K562 (cell line): Measurements from ENCODE around the gene AFDN. TPM values are rescaled to one million over a fixed set of nuclear protein-coding genes. Genes with fewer than 3 reads are reported as not detected.

Source experiments
- ATF1 ChIP-seq, 2 experiments: fragments of 450-650 bp in 1 of 2; IDR thresholded peaks; 2 replicates each; pipeline ENCODE4 v1.6.1; 2016; ENCODE audit warnings: missing compliant biosample characterization in 1 of 2, missing genetic modification characterization in 1 of 2
- CHD1 ChIP-seq: fragments of 200-600 bp; sonication (generic); IDR thresholded peaks from one replicate; pipeline ENCODE4 v1.6.1; 2012; ENCODE audit warnings: mild to moderate bottlenecking, moderate library complexity, low read length, inconsistent platforms
- CHD2 ChIP-seq: IDR thresholded peaks from 2 replicates; pipeline ENCODE4 v1.6.1; 2011; ENCODE audit warnings: low read depth, low read length
- DPF2 ChIP-seq: fragments of 450-650 bp; IDR thresholded peaks from 2 replicates; pipeline ENCODE4 v1.6.1; 2016
- EHMT2 ChIP-seq: fragments of 450-650 bp; IDR thresholded peaks from 2 replicates; pipeline ENCODE4 v1.6.1; 2018; ENCODE audit warnings: antibody characterized with exemption
- ETV5 ChIP-seq: sonication (generic); formaldehyde crosslinking; IDR thresholded peaks from 2 replicates; pipeline ENCODE4 v1.4.0; 2020; ENCODE audit warnings: low read depth, mild to moderate bottlenecking, missing genetic modification reagents
- JUND ChIP-seq, 2 experiments: IDR thresholded peaks; 2 replicates in 1 of 2; 3 replicates in 1 of 2; pipeline ENCODE4 v1.6.1; 2011; ENCODE audit warnings: borderline replicate concordance in 2 of 2, low read depth in 2 of 2, low read length in 2 of 2, improper control_type of control experiment in 1 of 2, missing biosample characterization in 1 of 2, missing genetic modification characterization in 1 of 2, missing genetic modification reagents in 1 of 2
- MAX ChIP-seq: sonication (generic); formaldehyde crosslinking; IDR thresholded peaks from 2 replicates; pipeline ENCODE4 v1.9.0; 2022; ENCODE audit warnings: mild to moderate bottlenecking, missing genetic modification reagents
- MXI1 ChIP-seq: IDR thresholded peaks from 2 replicates; pipeline ENCODE4 v1.6.1; 2011; ENCODE audit warnings: low read depth, mild to moderate bottlenecking, improper control_type of control experiment, low read length
- MYC ChIP-seq, 2 experiments: fragments of 250-450 bp in 1 of 2; sonication (Bioruptor Pico) in 1 of 2; IDR thresholded peaks; 2 replicates each; pipeline versions ENCODE4 v1.5.1 to v1.6.1; 2012 to 2021; ENCODE audit warnings: low read depth in 2 of 2, borderline replicate concordance in 1 of 2, improper control_type of control experiment in 1 of 2, low read length in 1 of 2, mild to moderate bottlenecking in 1 of 2, moderate library complexity in 1 of 2
- NCOA2 ChIP-seq, 2 experiments: fragments of 450-650 bp; IDR thresholded peaks; 2 replicates each; pipeline ENCODE4 v1.6.1; 2018; ENCODE audit warnings: mild to moderate bottlenecking in 2 of 2, moderate library complexity in 1 of 2; ENCODE audit not compliant: partially characterized antibody in 2 of 2
- PHF20 ChIP-seq: fragments of 450-650 bp; IDR thresholded peaks from 2 replicates; pipeline ENCODE4 v1.6.1; 2018; ENCODE audit not compliant: partially characterized antibody
- SLC30A9 ChIP-seq: fragments of 250-450 bp; sonication (Bioruptor Pico); IDR thresholded peaks from 2 replicates; pipeline ENCODE4 v1.8.0; 2022; ENCODE audit warnings: mild to moderate bottlenecking, moderate library complexity
- SMARCA4 ChIP-seq: fragments of 450-650 bp; IDR thresholded peaks from 2 replicates; pipeline ENCODE4 v1.6.1; 2016
- UBTF ChIP-seq, 2 experiments: IDR thresholded peaks; 2 replicates each; pipeline ENCODE4 v1.6.1; 2012; ENCODE audit warnings: improper control_type of control experiment in 2 of 2, low read depth in 2 of 2, low read length in 2 of 2, borderline replicate concordance in 1 of 2
- YY1 ChIP-seq, 3 experiments: IDR thresholded peaks; 2 replicates each; pipeline ENCODE4 v1.6.1; 2011; ENCODE audit warnings: low read length in 2 of 3, mild to moderate bottlenecking in 2 of 3, moderate library complexity in 2 of 3, borderline replicate concordance in 1 of 3, control low read depth in 1 of 3, low read depth in 1 of 3; ENCODE audit not compliant: insufficient read depth in 3 of 3, insufficient replicate concordance in 2 of 3, control insufficient read depth in 1 of 3, insufficient read length in 1 of 3; ENCODE audit errors: extremely low read depth in 1 of 3
- ZNF586 ChIP-seq: fragments of 450-650 bp; formaldehyde crosslinking; conservative IDR thresholded peaks from 2 replicates; pipeline ENCODE4 v1.4.0; 2020; ENCODE audit warnings: mild to moderate bottlenecking, moderate library complexity
- ZNF764 ChIP-seq: fragments of 250-450 bp; sonication (Bioruptor Pico); IDR thresholded peaks from 2 replicates; pipeline ENCODE4 v1.4.0; 2020; ENCODE audit warnings: low read depth, mild to moderate bottlenecking, moderate library complexity
- polyA plus RNA-seq, 8 experiments: library from polyadenylated mRNA; depleted of rRNA in 4 of 8; stranded (reverse) in 5 of 8; unstranded in 3 of 8; fragments of >200 nt; fragmentation: Nextera tagmentation in 2 of 8; fragmentation: Illumina TruSeq in 1 of 8; extraction: Ambion mirVana in 2 of 8; extraction: Trizol in 1 of 8; gene quantifications; 2 replicates each; pipeline versions ENCODE4 v1.2.1 to v1.2.3, GENCODE V29; 2011 to 2014; ENCODE audit warnings: inconsistent platforms in 1 of 8, missing spikeins in 1 of 8
- total RNA-seq, 7 experiments: library from RNA; depleted of rRNA in 6 of 7; stranded (reverse); fragments of >200 nt in 6 of 7; fragmentation: Illumina TruSeq in 2 of 7; extraction: Trizol in 2 of 7; gene quantifications; 2 replicates each; pipeline versions ENCODE4 v1.2.1 to v1.2.3, GENCODE V29; 2011 to 2021; ENCODE audit warnings: low replicate concordance in 1 of 7
- TF ChIP-seq, protein P1 (sequence below): fragments of 250-450 bp; sonication (Bioruptor Pico); IDR thresholded peaks from 2 replicates; pipeline ENCODE4 v1.8.0; 2021; ENCODE audit warnings: moderate library complexity, mild to moderate bottlenecking, inconsistent platforms
- TF ChIP-seq, protein P2 (sequence below): fragments of 250-450 bp; sonication (Bioruptor Pico); IDR thresholded peaks from 2 replicates; pipeline ENCODE4 v1.5.0; 2021

AFDN gene
- total and polyA plus RNA-seq, 9 of the 15 experiments (the other 6 are each of a cell fraction or from before 2014, with no cell fraction given), result 7.2 to 129 (median 105) TPM

DNA sequence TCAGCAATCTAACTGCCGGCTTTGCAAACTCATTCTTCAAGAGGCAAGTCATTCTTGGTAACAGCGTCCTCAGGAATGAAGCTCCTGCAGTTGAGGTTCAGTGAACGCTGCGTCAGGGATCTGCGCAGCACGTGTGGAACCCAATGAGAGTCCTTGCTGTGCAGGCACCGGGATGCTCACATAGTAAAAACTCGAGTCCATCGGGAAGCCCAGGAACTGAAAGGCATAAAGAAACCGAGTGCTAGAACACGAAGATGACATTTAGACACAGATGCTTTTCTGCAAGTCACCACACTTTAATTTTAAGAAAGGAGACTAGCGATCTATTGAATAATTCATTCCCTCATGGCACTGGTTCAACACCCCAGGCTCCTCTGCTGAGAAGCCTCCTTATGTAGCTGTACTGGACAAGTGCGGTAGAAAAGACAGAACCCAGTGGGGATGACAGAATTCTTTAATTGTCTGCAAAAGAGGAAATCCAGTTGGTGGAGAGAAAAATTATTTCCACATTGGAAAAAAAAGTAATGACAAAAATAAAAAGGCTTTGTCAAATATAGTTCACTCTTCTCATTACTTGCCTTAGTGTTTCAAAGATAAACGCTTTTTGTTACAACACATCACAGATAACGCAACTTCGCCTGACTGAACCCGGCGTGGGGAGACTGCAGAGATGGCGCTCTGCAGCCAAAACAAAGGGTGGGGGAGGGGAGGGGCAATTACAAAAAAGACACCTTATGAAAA lies 1.9 kb upstream of the AFDN start (continued):
- TF ChIP-seq CHD1, result no peak
- TF ChIP-seq EHMT2, result 0 out of 2 replicates have a peak, but pooled peaks have one; percentile 15
- TF ChIP-seq SLC30A9 (CRISPR knock-in tag), result no peak
- peak; percentile 36; the same call in 1 of the 2 replicates for TF ChIP-seq SMARCA4
- TF ChIP-seq ETV5 (CRISPR knock-in tag), result 0 out of 2 replicates have a peak, but pooled peaks have one; percentile 33
- TF ChIP-seq DPF2, result peak; percentile 19
- 0 out of 4 replicates have a peak, but pooled peaks of 1 of the 2 experiments have one; percentile 53 for TF ChIP-seq UBTF (IDR thresholded peaks at IDR 0.05; ENCODE audit: borderline replicate concordance in 1 of 2, low read depth in 2 of 2, low read length in 2 of 2)
- no peak for TF ChIP-seq JUND (IDR thresholded peaks at IDR 0.05; ENCODE audit: borderline replicate concordance, low read depth, low read length)
- TF ChIP-seq JUND (tag; IDR thresholded peaks at IDR 0.05; ENCODE audit: borderline replicate concordance, low read depth, low read length), result peak; percentile 30; the same call in 1 of the 3 replicates
- TF ChIP-seq PHF20, result peak; percentile 18
- TF ChIP-seq ZNF764, result no peak
- TF ChIP-seq MYC (IDR thresholded peaks at IDR 0.05; ENCODE audit: low read depth, low read length), result 0 out of 2 replicates have a peak, but pooled peaks have one; percentile 23
- TF ChIP-seq MYC (CRISPR knock-in tag; IDR thresholded peaks at IDR 0.05; ENCODE audit: borderline replicate concordance, low read depth), result no peak
- TF ChIP-seq ATF1 (CRISPR knock-in tag; IDR thresholded peaks at IDR 0.05), result no peak
- TF ChIP-seq ATF1 (tag; IDR thresholded peaks at IDR 0.05), result 0 out of 2 replicates have a peak, but pooled peaks have one; percentile 16
- TF ChIP-seq, protein P1, sequence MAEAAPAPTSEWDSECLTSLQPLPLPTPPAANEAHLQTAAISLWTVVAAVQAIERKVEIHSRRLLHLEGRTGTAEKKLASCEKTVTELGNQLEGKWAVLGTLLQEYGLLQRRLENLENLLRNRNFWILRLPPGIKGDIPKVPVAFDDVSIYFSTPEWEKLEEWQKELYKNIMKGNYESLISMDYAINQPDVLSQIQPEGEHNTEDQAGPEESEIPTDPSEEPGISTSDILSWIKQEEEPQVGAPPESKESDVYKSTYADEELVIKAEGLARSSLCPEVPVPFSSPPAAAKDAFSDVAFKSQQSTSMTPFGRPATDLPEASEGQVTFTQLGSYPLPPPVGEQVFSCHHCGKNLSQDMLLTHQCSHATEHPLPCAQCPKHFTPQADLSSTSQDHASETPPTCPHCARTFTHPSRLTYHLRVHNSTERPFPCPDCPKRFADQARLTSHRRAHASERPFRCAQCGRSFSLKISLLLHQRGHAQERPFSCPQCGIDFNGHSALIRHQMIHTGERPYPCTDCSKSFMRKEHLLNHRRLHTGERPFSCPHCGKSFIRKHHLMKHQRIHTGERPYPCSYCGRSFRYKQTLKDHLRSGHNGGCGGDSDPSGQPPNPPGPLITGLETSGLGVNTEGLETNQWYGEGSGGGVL (CRISPR knock-in tag), result no peak
- TF ChIP-seq YY1 (IDR thresholded peaks at IDR 0.05; ENCODE audit: borderline replicate concordance in 1 of 3, control insufficient read depth in 1 of 3, extremely low read depth in 1 of 3, insufficient read depth in 3 of 3, insufficient read length in 1 of 3, insufficient replicate concordance in 2 of 3, low read depth in 1 of 3, low read length in 2 of 3), result peak in 2 of 3 experiments; percentile 12 to 61
- no peak for TF ChIP-seq MAX (CRISPR knock-in tag)
- 0 out of 2 replicates have a peak, but pooled peaks have one; percentile 16 for TF ChIP-seq MXI1
- TF ChIP-seq, protein P2, sequence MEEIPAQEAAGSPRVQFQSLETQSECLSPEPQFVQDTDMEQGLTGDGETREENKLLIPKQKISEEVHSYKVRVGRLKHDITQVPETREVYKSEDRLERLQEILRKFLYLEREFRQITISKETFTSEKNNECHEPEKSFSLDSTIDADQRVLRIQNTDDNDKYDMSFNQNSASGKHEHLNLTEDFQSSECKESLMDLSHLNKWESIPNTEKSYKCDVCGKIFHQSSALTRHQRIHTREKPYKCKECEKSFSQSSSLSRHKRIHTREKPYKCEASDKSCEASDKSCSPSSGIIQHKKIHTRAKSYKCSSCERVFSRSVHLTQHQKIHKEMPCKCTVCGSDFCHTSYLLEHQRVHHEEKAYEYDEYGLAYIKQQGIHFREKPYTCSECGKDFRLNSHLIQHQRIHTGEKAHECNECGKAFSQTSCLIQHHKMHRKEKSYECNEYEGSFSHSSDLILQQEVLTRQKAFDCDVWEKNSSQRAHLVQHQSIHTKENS, result no peak
- TF ChIP-seq CHD2, result 0 out of 2 replicates have a peak, but pooled peaks have one; percentile 4
- TF ChIP-seq ZNF586 (CRISPR knock-in tag), result no peak
- TF ChIP-seq NCOA2 (IDR thresholded peaks at IDR 0.05; ENCODE audit: partially characterized antibody in 2 of 2), result no peak
